Left lung (tissue), 10 donors: Measurements from ENCODE around the gene HOXA3. TPM values are rescaled to one million over a fixed set of nuclear protein-coding genes. Genes with fewer than 3 reads are reported as not detected.

ENCODE experiments used
- ATAC-seq: fragments of 200-7000 bp; cut with Tn5 transposase; one replicate; pipeline ENCODE4 v1.9.1; 2020; ENCODE audit warnings: moderate library complexity
- DNase-seq, 4 donors: peaks; one replicate each; pipeline ENCODE4 v3.0.0-alpha.2; 2013 to 2020
- H3K27ac ChIP-seq, 2 donors: fragments of 200-600 bp; sonication (generic) in 1 of 2; one replicate each; pipeline versions ENCODE4 v1.5.0 to v1.8.0; 2020 to 2021
- H3K27me3 ChIP-seq, 2 donors: fragments of 200-600 bp; sonication (generic) in 1 of 2; one replicate each; pipeline versions ENCODE4 v1.5.0 to v1.8.0; 2020 to 2021
- H3K36me3 ChIP-seq, 2 donors: fragments of 200-600 bp; sonication (generic) in 1 of 2; one replicate each; pipeline versions ENCODE4 v1.5.0 to v1.8.0; 2020 to 2021
- H3K4me1 ChIP-seq, 2 donors: fragments of 200-600 bp; one replicate each; pipeline ENCODE4 v1.8.0; 2021
- H3K4me3 ChIP-seq, 2 donors: fragments of 200-600 bp; sonication (generic) in 1 of 2; one replicate each; pipeline versions ENCODE4 v1.5.0 to v1.8.0; 2020 to 2021; ENCODE audit warnings: mild to moderate bottlenecking in 1 of 2
- H3K9me3 ChIP-seq, 2 donors: fragments of 200-600 bp; sonication (generic) in 1 of 2; one replicate each; pipeline versions ENCODE4 v1.5.0 to v1.8.0; 2020 to 2021
- intact Hi-C, 2 donors: fragments of 100-400 bp; cut with DNase I; formaldehyde crosslinking; loops; one replicate each; pipeline versions ENCODE4 v1.11.2 to v1.14.2; 2022
- polyA plus RNA-seq, 6 donors: library from polyadenylated mRNA; unstranded; fragments of 120-200 nt; gene quantifications; one replicate each; pipeline ENCODE4 v1.2.1, GENCODE V29; 2013; ENCODE audit not compliant: insufficient read length in 6 of 6
- total RNA-seq, 2 donors: library from RNA; stranded (reverse); fragmentation: NEBNext Ultra II Directional; extraction: Animal tissue kit (Norgen Biotek cat#: 25700); gene quantifications; one replicate each; pipeline ENCODE4 v1.2.1, GENCODE V29; 2021
- TF ChIP-seq, protein P1 (sequence below), 2 donors: fragments of 200-600 bp; sonication (generic) in 1 of 2; IDR thresholded peaks; one replicate each; pipeline versions ENCODE4 v1.5.0 to v1.8.0; 2021; ENCODE audit warnings: antibody characterized with exemption in 2 of 2
- donor health status: DM: no; HTN: yes; CAD: no.
- donor health status: DM: no; HTN: no; CAD: no.

HOXA3 gene
- total and polyA plus RNA-seq, 8 donors: 5.7 to 49.6 (median 39.6) TPM

DNA sequence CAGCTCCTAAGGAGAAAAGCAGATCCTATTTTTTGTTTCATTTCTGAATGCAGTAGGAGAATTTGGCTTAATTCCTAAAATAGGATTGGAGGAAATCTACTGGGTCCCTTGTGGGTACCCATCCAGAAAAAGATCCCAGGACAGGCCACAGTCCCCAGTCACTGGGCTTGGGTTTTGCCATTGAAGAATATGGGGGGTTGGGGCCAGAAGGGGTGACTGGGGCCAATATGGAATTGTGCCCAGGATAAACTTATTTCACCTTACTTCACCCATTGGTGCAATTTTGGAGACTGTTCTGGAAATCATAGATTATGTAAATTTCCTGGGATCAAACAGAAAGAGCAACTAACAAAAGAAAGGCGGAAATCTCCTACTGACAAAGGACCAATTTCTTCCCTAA is 13.9 kb downstream of the HOXA3 start:
- DNase-seq (peak in 2 of 4 donors; percentile 21 to 30), ATAC-seq (no peak)
- intact Hi-C loops: no loop called here
- TF ChIP-seq, protein P1, sequence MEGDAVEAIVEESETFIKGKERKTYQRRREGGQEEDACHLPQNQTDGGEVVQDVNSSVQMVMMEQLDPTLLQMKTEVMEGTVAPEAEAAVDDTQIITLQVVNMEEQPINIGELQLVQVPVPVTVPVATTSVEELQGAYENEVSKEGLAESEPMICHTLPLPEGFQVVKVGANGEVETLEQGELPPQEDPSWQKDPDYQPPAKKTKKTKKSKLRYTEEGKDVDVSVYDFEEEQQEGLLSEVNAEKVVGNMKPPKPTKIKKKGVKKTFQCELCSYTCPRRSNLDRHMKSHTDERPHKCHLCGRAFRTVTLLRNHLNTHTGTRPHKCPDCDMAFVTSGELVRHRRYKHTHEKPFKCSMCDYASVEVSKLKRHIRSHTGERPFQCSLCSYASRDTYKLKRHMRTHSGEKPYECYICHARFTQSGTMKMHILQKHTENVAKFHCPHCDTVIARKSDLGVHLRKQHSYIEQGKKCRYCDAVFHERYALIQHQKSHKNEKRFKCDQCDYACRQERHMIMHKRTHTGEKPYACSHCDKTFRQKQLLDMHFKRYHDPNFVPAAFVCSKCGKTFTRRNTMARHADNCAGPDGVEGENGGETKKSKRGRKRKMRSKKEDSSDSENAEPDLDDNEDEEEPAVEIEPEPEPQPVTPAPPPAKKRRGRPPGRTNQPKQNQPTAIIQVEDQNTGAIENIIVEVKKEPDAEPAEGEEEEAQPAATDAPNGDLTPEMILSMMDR (IDR thresholded peaks at IDR 0.05): no peak
- Histone ChIP-seq H3K4me1 (peaks cover 17 to 39% of the 10 kb centered on the region in 2 donors), H3K27ac (peak overlapping the region; percentile 86 to 92), H3K36me3 (no peaks in the 10 kb centered on the region), H3K4me3 (peak overlapping the region in 1 of 2 donors; percentile 52), H3K9me3 (no peaks in the 10 kb centered on the region), H3K27me3 (peaks cover 13 to 99% of the 10 kb centered on the region in 2 donors)

DNA sequence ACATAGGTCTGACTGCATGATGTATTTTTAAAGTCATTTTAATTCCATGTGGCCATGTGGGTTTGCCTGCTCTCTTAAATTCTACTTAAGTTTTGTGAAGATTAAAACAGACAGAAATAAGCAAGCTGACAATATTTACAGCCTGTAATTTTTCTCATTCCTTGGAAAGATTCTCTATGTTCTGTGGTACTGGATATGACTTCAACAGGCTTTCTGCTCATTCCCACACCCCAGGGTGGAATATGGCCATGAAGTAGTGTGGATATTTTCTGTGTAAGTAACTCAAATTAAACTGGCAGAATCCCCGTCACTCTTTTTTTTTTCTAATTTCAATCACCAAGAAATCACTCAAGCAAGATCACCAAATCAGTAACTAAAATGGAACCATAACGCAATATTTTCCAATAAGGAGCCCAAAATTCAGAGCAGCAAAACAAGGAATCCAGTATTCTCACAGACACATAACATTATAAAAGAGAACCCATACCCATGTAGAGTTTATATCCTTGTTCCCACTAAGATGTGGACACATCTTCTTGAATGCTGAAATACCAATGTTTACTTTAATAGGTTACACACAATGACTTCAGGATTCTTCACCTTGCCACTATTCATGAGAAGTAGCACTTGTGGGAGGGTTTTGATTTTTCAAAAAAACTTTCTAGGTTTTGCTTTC is 14.6 kb downstream of the HOXA3 start:
- DNase-seq: peak in 2 of 4 donors; percentile 40 to 45
- intact Hi-C loops: no loop called here
- Histone ChIP-seq H3K36me3 (no peaks in the 10 kb centered on the region), H3K4me3 (no peak overlapping the region), H3K4me1 (peaks cover 17 to 43% of the 10 kb centered on the region in 2 donors), H3K9me3 (no peaks in the 10 kb centered on the region), H3K27me3 (peaks cover 13 to 99% of the 10 kb centered on the region in 2 donors), H3K27ac (peak overlapping the region; percentile 86 to 92)
- no peak for ATAC-seq
- TF ChIP-seq, protein P1 (IDR thresholded peaks at IDR 0.05): no peak

DNA sequence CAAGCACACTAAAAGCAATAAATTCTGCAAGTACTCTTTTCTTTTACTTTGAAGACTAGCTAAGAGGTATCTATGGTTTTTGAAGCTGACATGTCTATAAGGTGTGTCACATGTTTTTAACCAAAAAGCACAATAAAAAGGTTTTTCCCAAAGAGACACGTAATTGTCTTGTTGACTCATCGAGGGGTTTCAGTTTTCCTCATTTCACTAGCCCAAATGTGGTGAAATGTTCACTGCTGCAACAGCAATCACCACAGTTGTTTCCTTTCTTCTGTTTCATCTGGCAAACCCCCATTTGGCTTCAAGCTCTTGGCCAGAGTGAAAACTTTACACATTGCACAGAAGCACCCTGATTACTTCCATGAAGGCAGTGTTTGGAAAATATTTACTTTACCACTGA is 18.0 kb downstream of the HOXA3 start:
- no peaks in the 10 kb centered on the region for H3K36me3 ChIP-seq
- intact Hi-C loops: no loop called here
- TF ChIP-seq, protein P1 (IDR thresholded peaks at IDR 0.05): no peak
- H3K27ac ChIP-seq: peak overlapping the region; percentile 16 to 42
- H3K4me3 ChIP-seq: no peak overlapping the region
- H3K9me3 ChIP-seq: no peaks in the 10 kb centered on the region
- peak in 2 of 4 donors; percentile 74 to 83 for DNase-seq
- ATAC-seq: no peak
- H3K27me3 ChIP-seq: peaks cover 9 to 99% of the 10 kb centered on the region in 2 donors
- H3K4me1 ChIP-seq: peaks cover 17 to 52% of the 10 kb centered on the region in 2 donors

DNA sequence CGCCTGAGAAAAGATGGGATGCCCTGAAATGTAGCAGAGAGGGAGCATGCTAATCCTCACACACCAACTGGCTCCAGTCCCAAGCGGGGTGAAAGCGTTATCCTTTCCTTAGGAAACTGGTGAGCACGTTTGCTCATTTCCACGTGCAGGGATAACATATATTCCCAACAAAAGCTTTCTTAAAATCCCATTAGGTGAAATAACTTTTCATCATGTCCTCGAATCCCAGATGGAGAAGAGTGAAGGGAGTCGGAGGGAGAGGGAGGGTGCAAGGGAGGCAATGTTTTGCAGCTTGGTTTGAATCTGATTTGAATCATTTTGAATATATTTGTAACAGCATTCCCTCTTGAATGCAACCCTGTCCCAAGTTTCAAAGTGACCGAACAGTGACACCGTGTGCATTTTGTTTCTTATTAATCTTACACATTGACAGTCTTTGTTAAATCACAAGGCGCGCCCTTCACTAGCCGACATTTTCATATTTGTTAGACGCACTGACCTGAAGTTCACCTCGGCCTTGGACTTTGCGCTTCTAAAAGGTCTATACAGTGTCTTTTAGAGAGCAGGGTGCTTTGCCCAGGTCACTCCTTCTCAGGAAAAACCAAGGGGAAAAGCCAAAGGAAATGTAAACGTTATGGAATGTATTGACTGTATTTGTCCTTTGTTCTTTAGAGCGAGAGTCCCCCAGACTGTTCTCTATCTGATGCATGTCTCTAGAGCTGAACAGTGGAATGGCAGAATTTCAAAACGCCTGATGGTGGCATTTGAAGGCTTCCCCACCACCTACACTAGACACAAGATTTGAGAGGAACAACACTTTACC is 18.8 kb downstream of the HOXA3 start:
- H3K36me3 ChIP-seq: no peaks in the 10 kb centered on the region
- no peak overlapping the region for H3K4me3 ChIP-seq
- DNase-seq (no peak), ATAC-seq (no peak)
- H3K27ac ChIP-seq: peak overlapping the region; percentile 16 to 42
- peaks cover 6 to 99% of the 10 kb centered on the region in 2 donors for H3K27me3 ChIP-seq
- intact Hi-C loops: no loop called here
- peaks cover 17 to 52% of the 10 kb centered on the region in 2 donors for H3K4me1 ChIP-seq
- TF ChIP-seq, protein P1 (IDR thresholded peaks at IDR 0.05): no peak
- H3K9me3 ChIP-seq: no peaks in the 10 kb centered on the region

DNA sequence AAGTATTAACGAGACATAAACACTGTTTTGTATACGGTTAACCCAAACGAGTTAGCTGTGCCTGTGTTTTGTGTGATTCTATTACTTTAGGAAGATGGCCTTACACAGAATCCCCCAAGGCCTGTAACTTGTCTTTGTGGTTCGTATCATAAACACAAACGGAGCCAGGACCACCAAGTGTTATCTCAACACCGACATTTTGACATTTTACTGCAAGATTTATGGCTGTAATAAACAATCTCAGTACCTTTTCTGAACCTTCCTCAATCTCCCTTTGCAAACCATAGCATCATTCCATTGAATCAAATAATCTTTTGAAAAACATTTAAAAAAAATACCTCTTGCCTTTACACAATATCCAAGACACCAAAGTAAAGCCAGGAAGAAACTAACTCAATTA is 19.4 kb downstream of the HOXA3 start:
- intact Hi-C loops: no loop called here
- peak overlapping the region in 1 of 2 donors; percentile 16 for H3K27ac ChIP-seq
- no peak overlapping the region for H3K4me3 ChIP-seq
- ATAC-seq (no peak), DNase-seq (no peak)
- H3K36me3 ChIP-seq: no peaks in the 10 kb centered on the region
- H3K27me3 ChIP-seq: peaks cover 6 to 98% of the 10 kb centered on the region in 2 donors
- no peaks in the 10 kb centered on the region for H3K9me3 ChIP-seq
- TF ChIP-seq, protein P1 (IDR thresholded peaks at IDR 0.05): no peak
- H3K4me1 ChIP-seq: peaks cover 18 to 52% of the 10 kb centered on the region in 2 donors
